Lung microvascular endothelial cell (primary cell): Measurements from ENCODE around the gene THAP7. TPM values are rescaled to one million over a fixed set of nuclear protein-coding genes. Genes with fewer than 3 reads are reported as not detected.

Experiments used
- DNase-seq, 2 donors: peaks; one replicate each; pipeline versions ENCODE4 v3.0.0 to v3.0.0-alpha.2; 2010; ENCODE audit warnings: low read depth in 2 of 2
- total RNA-seq: library from RNA; depleted of rRNA; stranded (reverse); fragments of >200 nt; gene quantifications from 2 replicates; pipeline ENCODE4 v1.2.1, GENCODE V29; 2014

The THAP7 gene
- total RNA-seq, 1 donor from 2014 or later, result 14.9 TPM

DNA sequence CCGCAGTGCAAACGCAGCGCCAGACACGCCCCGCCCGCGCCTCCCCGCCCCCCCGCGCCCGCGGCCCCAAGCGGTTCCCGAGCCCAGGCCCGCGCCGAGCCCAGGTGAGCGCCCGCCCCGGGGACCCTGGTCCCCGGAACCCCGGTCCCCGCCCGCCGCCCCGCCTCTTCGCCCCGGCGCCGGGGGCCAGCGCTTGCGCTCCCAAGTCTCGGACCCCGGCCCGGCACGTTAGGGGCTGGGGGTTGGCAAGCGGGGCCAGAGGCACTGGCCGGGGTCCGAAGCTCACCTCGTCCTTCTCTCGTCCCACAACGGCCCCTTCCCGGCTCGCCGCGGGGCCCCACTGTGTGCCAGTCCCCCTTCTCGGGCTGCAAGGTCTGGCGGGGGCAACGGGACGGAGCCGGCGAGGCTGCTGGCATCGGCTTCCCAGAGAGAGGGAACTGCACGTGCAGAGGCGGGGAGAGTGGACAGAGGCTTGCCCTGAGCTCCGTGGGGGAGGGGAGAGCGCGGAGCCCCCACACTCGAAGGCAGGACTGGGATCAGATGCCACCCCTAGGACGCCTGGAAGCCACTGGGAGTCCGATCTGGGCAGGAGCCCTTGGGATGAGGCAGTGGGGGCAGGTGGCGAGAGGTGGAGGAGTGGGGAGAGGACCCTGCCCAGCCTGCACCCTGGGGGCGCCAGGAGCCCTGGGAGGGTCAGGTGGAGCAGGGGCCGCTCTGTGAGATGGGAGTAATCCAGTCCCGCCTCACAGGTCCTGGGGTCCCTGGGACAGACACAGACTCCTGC, 36.6 kb downstream of the THAP7 start:
- no peak for DNase-seq

DNA sequence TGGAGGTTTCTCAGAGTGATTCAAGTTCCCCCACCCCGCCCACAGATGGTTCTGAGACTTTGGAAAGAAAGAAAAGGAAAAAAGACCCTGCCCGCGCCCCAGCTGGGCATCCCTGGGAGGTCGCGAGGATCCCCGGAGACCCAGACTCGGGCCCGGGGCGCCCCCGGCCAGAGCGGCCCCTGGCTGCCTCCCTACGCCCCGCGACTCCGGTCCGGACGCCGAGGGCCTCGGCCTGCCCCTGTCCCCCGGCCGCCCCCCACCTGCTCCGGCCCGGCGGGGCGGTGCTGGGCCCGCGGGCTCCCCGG, 37.2 kb downstream of the THAP7 start:
- DNase-seq, result no peak

DNA sequence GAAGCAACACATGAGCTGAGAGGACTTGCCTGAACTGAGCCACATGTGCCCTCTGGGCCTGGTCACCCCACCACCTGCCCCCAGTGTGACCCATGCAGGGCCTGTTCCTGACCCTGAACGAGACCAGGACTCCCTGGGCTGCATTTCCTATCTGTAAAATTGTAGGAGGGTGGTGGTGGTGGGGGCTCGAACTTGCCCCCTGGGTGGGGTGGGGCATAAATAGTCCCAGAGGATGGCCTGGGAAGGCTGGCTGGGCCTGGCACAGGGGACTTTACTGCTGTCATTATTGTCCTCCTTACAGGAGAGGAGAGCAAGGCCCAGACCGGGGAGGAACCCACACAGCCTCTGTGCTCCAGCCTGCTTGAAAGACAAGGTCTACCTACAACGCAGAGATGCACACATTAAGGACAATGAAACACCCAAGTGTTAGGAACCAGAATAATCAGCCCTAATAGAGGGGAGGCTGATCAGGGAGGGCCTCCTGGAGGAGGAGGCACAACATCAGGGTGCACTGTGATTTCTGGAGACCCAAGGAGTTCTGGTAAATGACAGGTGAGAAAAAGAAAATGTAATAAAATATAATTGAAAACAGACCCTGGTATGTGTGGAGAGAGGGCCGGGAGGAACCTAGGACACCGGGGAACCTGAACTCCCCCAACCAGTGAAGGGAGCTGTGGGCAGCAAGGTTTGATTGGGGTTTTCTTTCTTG, 37.7 kb downstream of the THAP7 start:
- no peak for DNase-seq

DNA sequence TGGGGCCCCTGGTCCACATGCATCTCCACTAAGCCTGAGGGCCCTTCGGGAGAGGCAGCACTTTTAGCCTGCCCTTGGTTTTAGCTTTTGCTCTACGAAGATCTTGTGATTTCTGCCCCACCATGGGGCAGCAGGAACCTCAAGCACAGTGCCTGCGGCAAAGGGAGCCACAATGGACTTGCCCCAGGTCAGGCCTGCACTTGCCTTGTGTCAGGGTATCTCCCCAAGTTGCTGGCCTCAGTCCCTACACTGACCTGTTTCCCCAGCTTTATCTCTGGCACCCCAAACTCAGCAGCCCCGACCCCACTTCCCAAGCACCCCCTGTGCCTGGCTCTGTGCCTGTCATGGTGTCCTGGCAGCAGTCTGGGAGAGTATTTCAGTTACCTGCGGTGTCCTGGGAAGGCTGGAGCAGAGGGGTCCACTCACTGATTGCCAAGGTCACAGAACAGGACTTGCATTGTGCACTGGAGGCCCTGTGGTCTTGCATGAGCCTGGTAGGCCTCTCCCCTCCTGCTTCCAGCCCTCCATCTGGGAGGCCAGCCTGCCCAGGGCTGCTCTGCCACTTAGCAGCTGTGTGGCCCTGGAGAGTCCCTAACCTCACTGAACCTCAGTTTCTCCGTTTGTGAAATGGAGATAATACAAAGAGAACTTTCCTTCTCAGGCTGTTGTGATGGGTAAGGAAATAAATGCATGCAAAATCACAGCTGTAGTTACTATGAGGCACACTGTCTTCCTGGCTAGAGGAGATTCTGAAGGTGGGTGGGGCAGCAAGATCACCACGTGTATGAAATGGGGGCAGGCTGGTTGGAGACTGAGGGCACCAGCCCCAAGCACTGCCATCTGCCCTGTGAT, 38.5 kb downstream of the THAP7 start:
- DNase-seq, result no peak

DNA sequence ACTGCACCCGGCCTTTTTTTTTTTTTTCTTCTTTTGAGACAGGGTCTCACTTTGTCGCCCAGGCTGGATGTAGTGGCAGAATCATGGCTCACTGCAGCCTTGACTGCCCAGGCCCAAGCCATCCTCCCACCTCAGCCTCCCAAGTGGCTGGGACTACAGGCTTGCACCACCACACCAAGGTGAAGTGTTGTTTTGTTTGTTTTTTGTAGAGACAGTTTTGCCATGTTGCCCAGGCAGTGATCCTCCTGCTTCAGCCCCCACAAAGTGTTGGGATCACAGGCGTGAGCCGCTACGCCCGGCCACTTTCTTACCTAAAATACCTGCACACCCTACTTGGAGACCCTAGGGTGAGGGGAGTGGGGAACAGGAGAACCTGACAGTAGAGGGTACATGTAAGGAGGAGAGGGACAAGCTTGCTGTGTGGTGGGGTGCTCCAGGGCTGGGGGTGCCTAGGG, 39.4 kb downstream of the THAP7 start:
- no peak for DNase-seq

DNA sequence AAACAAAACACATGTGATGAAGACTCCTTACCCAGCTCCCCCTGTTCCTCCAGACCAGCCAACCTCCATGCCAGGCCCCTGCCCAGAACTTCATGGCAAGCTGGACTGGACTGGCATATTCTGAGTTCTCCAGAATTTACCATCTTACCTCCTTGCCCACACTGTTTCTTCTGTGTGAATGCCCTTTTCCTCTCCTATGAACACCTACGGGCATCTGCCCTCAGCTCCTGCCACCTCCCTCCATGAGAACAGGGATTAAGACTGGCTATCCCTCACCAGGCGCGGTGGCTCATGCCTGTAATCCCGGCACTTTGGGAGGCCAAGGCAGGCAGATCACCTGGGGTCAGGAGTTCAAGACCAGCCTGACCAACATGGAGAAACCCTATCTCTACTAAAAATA, 41.3 kb downstream of the THAP7 start:
- DNase-seq, result no peak

DNA sequence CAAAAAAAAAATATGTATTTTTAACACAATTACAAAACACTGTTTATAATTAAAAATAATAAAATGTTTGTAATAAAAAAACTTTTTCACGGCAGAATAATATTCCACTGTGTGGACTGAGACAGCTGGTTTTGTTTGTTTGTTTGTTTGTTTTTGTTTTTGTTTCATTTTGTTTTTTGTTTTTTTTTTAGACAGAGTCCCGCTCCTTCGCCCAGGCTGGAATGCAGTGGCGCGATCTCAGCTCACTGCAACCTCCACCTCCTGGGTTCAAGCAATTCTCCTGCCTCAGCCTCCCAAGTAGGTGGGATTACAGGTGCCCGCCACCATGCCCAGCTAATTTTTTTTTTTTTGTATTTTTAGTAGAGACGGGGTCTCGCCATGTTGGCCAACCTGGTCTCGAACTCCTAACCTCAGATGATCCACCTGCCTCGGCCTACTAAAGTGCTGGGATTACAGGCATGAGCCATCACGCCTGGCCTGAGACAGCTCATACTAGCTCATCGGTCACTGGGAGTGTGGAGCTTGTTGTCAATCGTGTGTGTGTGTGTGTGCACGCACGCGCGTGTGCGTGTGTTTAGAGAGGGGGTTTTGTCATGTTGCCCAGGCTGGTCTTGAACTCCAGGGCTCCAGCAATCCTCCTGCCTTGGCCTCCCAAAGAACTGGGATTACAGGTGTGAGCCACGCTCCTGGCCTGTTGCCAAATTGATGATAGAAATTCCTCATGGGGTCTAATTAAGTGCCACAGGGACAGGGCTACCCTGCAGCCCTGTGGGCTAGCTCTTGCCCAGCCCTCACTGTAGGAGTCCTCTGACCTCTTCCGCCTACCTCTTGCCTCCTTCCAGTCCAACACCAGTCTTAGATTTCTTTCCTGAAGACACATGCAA, 42.1 kb downstream of the THAP7 start:
- DNase-seq, result no peak

DNA sequence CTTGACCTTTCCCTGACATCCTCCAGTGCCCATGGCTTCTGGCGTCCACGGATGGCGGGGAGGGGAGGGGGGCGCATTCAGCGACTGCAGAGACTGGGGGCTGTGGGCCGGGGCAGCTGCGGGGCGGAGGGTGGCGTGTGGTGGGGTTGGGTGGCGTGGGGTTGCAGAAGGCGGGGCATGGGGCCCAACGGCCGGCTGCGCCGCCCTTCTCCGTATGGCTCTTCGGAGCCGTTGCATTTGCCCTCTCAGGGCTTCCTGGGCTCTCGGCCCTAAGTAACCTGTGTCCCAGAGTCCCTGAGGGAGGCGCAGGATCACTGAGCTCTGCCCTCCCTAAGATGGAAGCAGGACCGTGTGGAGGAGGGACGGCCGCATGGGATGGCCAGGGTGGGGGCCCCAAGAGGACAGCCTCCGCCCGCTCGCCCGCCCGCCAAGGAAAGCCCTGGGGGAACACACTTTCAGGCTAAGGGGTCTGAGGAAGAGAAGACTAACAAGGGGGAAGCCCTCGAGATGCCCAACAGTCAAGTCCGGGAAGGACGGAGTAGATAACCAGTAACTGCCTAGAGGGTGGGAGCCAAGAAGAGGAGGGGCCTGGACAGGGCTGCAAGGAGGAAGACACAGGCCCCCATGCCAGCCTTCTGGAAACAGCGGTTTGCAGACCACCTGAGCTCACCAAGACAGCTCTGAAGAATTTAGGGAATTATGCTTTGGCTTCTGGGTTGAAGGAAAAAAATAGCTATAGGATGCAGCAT, 44.1 kb downstream of the THAP7 start:
- no peak for DNase-seq

DNA sequence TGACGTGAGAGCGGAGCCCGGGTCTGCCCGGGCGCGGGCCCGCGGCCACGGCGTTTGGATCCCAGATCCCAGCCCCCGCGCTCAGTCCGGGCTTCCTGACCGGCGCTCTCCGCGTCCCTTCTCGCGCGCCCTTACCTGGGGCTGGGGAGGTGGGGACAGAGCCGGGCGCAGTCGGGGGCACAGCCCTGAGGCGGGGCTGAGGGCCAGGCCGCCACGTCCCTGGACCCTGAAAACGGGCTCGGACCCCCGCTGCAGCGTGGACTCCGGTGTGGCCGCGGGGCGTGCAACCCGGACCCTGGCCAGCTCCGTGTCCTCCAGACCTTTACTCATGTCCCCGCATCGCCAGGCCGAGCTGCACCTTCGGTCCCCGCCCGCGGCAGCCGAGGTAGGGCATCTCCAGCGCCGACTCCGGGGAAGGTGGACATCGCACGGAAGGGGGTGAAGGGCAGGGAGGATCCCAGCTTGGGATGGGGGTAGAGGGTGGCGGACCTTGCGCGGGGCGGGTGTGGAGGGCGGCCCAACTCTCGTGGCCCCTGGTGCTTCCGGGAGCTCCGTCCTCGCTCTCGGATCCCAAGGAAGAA, 44.7 kb downstream of the THAP7 start:
- peak in 1 of 2 donors; percentile 18 for DNase-seq

DNA sequence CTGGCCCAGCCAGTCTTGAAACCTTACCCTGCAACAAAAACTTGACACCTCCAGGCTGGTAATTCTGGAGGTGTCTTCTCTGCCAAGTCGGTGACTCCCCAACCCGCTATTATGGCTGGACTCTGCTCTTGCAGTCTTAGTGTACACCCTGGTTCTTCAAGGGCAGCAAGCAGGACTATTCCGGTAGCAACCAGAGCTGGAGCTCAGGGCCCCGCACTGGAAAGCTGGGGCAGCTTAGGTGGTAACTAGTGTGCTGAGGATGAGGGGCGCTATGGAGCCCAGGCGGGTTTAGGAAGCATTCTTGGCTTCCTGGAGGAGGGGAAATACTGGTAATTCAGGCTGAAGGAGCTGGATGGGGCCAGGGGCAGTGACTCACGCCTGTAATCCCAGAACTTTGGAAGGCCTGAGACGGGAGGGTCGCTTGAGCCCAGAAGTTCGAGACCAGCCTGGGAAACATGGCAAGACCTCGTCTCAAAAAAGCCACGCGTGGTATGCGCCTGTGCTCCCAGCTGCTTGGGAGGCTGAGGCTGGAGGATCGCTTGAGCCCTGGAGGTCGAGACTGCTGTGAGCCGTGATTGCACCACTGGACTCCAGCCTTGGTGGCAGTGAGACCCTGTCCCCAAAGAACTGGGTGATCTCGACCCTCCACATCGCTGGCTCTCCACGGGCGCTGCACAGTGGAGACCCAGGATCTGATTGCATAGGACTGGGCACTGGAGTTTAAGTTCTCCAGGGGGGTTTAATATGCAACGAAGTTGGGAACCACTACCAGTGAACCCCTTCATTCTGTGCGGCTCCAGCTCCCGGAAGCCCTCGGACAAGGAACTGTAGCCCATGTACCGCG, 45.4 kb downstream of the THAP7 start:
- peak in 1 of 2 donors; percentile 18 for DNase-seq

DNA sequence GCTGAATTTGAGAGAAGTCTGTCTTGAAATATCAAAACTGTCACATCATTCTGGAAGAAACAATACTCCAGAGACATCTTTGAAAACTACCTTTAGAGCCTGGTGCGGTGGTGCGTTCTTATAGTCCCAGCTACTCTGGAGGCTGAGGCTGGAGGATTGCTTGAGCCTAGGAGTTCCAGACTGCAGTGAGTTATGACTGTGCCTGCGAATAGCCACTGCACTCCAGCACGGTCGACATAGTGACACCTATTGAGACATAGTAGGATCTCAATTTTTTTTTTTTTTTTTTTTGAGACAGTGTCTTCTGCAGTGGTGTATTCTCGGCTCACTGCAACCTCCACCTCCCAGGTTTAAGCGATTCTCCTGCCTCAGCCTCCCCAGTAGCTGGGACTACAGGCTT, 46.4 kb downstream of the THAP7 start:
- DNase-seq, result no peak

DNA sequence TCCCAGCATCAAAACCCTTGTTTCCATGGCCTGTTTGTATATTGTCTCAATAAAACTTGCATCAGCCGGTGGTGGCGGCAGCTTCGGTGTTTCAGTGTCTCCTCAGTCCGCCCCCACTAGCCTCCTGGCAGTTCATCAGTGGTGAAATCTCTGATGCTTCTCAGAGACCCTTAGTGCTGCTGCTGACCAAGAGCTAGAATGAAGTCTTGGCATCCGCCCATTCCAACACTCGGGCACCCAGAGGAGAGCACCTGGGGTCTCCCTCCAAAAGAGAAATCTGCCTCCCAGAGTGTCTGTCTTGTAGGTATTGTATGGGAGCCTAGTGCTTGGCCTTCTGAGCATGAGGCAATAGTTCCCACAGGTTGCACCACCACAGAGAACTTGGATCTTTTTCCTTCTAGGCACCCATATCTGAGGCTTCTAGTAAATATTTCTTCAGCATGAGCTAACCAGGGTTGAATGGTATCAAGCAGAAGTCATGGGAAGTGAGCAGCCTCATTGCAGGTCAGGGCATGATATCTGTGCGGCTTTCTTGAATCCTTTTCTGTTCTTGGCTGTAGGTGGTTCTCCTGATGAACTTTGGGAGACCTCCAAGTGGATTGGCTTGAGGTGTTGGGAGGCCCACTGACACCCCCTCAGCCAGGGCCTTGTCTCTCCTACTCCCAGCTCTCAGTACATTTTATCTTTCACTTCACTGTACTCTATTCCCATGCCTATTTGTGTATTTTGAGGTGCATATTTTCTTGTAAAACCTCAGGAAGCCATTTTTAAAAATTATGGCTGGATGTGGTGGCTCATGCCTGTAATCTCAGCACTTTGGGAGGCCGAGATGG, 48.0 kb downstream of the THAP7 start:
- DNase-seq, result no peak

DNA sequence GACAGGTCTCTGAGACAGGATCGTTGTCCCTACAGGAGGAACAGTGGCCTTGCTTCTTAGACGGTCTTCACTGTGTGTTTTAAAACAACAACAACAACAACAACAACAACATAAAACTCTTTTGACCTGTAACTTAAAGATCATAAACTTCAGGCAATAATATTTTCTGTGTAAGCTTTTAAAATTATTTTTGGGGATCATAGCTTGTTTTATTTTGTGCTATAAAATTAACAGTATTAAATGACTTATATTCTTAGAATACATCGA, 48.6 kb downstream of the THAP7 start:
- DNase-seq, result no peak

DNA sequence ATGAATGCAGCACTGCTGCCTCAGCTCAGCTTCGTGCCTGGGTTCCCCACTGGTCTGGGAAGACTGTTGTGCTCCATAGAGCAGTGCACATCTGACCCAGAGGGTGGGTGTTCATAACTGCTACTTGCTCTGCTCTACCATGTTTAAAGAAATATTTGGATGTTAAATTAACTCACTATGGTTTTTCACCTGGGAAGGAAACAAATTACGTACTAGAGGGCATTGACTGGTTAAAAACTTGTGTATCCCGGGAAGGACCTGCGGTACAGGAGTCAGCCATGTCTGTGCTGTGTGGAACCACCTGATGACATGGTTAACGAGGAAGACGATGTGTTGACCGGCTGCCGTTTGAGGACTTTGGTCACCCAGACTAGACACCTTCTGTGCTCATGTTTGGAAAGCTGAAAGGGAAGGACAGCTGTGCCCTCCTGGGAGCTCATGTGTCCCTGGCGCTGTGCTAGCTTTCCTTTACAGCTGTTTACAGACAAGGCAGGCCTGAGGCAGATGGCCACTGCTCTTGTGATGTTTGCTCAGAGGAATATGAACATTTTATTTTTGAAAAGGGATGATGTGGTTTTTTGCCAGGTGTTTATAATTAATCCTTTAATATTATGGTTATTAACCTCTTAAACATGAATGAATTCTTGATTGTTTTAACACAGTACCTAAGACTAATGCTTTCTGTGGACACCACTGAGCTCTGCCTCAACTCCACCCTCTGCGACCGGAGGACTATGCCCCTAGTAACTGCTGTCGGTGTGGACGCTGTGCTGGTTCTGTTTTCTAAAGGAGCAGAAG, 49.2 kb downstream of the THAP7 start:
- DNase-seq, result no peak

DNA sequence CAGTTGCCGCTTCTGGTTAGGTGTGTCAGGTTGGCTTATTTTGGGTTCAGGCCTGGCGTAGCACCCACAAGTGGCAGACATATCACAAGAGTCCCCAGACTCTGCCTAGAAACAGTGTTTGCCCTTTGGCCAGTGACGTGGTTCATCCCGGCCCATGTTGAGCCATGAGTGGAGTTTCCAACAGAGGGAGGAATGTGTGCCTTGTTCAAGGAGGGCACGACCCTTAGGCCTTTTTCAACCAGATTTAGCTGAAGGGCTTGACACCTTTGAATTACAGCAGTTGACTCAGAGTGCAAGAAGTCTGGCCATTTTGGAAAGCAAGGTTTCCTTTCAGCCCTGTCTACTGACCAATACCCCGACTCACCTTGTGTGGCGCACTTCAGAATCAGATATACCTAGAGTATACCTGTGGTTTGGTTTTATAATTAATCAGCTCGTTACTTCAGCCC, 50.0 kb downstream of the THAP7 start:
- DNase-seq, result no peak

DNA sequence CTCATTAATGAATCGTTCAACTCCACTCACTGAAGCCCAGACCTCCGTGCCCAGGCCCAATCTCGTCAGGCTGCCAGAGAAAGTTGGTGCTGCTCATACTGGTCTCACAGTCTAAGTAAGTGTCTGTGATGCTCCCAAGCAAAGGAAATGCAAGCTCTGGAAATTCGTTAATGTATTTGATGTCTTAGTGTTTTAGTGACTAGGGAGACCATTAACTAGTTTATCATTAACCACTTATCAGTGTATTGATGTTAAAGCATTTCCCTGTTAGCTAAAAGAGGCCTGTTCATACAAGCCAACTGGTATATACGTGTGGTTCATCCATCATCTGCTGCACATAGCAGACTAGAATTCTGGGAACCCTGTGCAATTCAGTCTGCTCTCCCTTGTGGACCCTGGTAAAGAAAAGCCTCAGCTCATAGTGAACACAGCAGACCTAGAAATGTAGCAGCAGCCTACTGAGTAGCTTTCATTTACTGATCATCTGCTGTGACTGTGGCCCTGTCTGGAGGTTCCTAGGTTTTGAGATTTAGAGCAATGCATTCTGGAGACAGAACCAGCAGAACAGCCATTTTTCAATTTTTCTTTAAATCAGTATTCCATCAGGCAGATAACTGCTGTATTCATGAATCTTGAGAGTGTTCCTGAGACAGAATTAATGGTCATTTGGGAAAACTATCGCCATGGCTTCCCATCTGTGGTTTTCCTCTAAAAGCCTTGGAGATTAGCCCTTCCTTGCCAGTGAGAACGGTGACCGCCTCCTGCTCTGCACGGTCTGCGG, 50.6 kb downstream of the THAP7 start:
- no peak for DNase-seq

DNA sequence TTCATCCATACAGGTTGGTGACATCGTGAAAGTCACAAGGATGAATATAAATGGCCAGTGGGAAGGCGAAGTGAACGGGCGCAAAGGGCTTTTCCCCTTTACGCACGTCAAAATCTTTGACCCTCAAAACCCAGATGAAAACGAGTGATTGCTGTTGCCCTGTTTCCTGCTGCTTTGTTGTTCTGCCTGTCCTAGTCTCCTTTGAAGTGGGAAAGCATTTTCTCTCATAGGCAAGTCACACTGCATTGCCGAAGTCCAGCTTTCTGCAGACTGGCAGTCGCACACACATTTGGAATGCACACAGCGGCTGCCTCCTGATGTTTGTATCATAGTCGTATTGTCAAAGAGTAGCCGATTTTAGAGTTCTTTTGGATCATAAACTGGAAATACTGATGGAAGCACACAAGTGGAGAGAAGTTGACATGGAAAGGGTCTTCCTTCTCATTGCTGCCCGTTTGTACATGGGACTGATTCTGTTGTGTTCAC, 52.2 kb downstream of the THAP7 start:
- DNase-seq, result no peak
